ENCODE data around the gene ARID3A.

Gene ARID3A

DNA sequence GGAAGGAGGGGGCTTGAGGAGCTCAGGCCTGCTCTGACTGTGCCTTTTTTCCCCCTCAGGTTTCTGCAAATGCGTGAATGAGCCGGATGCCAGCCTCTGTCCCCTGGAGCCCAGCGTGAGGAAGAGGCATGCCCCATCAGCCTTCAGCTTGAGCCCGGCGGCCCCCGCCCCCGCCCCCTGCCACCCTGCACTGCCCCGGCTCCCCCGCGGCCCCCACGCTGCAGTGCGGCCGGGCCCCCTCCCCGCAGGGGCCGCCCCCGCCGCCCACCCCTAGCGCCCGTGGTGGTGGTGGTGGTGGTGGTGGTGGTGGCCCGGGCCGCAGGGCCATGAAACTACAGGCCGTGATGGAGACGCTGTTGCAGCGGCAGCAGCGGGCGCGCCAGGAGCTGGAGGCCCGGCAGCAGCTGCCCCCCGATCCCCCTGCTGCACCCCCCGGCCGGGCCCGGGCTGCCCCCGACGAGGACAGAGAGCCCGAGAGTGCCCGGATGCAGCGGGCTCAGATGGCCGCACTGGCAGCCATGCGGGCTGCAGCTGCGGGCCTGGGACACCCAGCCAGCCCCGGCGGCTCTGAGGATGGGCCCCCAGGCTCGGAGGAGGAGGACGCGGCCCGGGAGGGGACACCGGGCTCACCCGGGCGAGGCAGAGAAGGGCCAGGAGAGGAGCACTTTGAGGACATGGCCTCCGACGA is 3.5 kb downstream of the ARID3A start:
- no peak for DNase-seq (ENCODE audit: low read depth in 3 of 3)

DNA sequence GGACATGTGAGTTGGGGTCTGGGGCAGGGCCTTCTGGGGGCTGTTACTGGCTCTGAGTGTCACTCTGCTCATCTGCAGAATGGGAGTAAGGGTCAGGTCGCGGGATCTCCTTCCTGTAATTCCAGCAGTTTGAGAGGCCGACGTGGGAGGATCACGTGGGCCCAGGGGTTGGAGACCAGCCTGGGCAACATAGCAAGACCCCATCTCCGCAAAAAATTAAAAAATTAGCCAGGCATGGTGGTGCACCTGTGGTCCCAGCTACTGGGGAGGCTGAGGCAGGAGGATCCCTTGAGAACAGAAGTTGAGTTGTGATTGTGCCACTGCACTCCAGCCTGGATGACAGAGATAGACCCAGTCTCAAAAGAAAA is 4.0 kb downstream of the ARID3A start:
- no peak for DNase-seq (ENCODE audit: low read depth in 3 of 3)

DNA sequence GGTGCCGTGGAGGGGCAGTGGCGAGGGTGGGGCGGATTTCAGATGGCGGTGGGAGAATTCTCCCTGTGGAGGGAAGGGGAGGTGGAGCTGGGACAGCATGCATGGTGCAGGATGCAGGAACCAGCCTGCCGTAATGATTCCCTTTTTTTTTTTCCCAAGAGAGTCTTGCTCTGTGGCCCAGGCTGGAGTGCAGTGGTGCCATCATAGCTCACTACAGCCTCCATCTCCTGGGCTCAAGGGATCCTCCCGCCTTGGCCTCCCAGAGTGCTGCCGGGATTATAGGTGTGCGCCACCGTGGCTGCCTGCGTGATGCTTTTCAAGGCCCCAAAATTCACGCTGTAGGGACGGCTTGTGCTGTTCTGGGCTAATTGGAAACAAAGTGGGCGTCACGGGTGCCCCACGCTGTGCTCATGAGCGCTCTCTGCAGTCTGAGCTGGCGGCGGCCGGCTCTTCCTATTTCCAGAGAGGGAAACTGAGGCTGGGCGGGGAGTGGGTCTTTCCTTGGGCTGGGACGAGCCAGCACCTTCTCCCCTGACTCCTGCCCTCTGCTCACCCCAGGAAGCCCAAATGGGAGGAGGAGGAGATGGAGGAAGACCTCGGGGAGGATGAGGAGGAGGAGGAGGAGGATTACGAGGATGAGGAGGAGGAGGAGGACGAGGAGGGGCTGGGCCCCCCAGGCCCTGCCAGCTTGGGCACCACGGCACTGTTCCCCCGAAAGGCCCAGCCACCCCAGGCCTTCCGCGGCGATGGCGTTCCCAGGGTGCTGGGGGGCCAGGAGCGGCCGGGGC is 6.2 kb downstream of the ARID3A start:
- DNase-seq (ENCODE audit: low read depth in 3 of 3): no peak

DNA sequence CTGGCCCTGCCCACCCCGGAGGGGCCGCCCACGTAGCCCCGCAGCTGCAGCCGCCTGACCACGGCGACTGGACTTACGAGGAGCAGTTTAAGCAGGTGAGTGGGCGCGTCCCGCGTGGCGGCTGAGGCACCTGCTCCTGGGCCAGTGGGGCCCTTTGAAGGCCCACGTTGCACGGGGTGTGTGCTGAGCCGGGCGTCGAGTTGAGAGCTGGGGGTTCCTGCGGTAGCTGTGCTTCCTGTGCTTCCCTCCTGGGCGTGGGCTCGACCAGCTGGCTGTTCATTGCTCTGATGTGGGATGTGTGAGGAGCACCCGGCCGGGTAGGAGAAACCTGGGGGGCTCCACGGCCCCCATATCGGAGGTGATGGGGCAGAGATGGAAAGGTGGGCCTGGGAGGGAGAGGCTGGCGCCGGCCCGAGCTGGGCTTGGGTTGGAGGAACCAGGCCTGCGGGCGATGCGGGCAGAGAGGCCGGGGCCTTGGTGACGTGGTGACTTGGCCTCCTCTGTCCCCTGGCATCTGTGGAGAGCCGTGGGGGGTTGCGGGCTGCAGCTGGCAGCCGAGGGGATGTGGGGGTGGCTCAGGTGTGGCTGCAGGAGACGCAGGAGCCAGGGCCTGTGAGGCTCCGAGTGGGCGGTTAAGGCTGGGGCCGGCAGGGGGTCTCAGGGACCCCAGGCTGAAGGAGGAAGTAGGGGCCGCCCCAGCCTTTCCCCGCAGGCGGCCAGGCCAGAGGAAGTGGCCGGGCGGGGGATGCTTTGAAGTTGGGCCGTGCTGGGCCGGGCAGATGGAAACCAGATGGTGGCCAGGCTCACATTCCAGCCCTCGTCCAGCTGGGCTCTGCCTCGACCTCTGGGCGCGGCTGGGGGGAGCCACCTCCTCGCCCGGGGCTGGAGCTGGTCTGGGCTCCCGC is 7.1 kb downstream of the ARID3A start:
- DNase-seq (ENCODE audit: low read depth in 3 of 3): no peak

DNA sequence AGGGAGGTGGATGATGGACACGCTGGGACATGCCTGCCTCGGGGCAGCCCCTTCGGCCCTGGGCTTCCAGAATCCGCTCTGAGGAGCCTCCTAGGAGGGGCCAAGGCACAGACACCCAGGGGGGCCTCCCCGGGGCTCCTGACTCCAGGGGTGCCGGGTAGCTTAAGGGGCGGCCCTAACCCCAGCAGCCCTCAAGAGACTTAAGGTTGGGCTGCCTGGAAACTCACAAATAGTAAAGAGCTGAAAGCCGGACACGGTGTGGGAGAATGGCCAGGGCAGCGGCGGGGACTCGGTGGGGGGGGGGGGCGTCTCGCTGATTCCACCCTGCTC is 7.7 kb downstream of the ARID3A start:
- DNase-seq (ENCODE audit: low read depth in 3 of 3): no peak

DNA sequence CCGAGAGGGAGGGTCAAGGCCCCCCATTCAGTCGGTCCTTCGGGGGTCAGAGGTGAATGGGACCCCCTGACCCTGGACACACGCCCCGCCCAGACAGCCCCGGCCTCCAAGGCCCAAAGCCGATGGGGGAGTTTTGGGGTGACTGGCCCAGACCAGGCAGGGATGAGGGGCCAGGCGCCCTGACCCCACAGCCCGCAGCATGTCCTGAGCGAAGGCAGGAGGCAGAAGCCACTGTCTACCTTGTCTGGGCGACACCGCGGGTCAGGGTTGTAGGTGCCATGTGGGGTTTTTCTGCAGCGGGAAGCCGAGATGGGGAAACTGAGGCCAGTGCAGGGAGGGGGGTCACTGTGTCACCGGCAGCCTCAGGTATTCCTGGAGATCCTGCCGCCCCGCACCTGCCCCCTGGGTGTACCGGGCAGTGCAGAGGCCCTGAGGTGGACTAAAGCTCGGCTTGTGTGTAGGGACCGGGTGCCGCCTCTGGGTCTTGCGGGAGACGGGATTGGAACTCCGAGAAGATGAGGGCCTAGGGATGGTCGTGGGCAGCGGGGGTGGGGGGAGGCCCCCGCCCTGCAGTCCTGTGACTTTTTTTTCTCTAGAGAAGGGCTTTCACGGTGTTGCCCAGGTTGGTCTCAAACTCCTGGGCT is 8.5 kb downstream of the ARID3A start:
- DNase-seq (ENCODE audit: low read depth in 3 of 3): no peak

DNA sequence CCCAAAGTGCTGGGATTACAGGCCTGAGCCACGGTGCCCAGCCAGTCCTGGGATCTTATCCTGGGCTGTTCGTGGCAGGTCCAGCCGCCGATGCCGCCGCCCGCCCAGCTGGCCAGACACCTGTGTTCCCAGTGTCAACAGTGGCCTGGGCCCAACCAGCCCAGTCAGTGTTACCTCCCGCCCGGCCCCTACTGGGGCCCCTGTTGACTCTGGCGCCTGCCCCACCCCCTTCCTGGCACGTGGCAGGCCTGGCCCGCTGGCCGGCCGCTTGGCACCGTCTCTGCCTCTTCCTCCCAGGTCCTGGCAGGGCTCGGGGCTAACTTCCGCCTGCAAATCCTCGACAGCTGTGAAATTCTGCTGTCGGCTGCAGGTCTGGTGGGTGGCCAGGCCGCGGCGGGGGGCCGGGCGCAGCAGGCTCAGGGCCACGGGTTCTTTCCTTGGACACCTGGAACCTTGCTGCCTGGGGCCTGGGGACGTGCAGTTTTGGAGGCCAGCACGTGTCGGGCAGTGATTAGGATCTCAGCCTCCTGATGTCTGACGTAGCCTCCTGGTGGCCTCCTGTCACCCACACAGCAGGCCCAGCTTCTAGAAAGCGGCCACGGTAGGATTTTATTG is 9.1 kb downstream of the ARID3A start:
- no peak for DNase-seq (ENCODE audit: low read depth in 3 of 3)

DNA sequence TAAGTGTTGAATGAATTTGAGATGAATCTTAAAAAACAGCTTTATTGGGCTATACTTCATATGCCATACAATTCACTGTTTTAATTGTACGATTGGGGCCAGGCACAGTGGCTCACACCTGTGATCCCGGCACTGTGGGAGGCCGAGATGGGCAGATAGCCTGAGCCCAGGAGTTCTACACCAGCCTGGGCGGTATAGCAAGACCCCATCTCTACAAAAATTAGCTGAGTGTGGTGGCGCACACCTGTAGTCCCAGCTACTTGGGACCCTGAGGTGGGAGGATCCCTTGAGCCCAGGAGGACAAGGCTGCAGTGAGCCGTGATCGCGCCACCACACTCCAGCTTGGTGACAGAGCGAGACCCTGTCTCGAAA is 10.3 kb downstream of the ARID3A start:
- DNase-seq (ENCODE audit: low read depth in 3 of 3): no peak

DNA sequence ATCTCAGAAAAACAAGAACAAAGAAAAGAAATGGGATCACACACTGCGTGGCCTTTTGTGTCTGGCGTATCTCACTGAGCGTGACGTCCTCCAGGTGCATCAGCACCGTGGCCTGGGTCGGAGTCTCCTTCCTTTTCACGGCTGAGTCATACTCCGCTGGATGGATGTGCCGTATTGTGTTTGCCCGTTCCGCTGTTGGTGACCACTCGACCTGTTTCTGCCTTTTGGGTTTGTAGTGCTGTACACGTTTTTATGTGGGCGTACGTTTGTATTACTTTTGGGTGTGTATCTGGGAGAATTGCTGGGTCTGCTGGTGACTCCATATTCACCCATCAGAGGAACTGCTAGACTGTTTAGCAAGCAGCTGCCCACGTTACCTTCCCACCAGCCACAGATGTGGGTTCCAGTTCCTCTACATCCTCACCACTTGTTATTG is 11.4 kb downstream of the ARID3A start:
- DNase-seq (ENCODE audit: low read depth in 3 of 3): no peak

DNA sequence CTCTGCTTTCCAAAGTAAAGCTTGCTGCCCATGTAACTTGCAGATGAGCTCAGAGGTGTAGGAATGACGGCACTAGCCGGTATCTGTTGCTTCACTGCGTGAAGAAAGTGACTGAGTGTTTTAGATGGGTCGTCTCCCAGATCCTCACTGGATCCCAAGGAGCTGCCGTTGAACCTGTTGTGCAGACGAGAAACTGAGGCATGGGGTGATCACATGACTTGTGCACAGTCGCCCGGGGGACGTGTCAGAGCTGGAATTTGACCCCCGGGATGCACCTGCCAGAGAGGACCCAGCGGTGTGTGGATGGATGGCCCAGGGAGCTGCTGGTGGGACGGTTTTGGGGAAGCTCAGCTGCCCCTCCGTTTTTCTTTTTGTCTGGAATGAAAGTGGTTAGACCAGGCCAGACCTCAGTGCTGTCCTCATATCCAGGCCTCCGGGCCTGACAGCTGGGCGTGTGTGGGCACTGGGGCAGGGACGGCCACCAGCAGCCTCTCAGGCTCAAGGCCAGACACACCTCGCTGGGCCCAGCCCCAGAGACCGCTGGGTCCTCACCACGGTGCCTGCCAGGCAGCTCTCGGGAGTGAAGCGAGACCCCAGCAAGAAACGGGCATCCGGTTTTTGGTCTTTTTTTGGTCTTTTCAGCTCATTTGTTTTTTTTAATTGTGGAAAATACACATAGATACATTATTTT is 12.5 kb downstream of the ARID3A start:
- DNase-seq (ENCODE audit: low read depth in 3 of 3): no peak

DNA sequence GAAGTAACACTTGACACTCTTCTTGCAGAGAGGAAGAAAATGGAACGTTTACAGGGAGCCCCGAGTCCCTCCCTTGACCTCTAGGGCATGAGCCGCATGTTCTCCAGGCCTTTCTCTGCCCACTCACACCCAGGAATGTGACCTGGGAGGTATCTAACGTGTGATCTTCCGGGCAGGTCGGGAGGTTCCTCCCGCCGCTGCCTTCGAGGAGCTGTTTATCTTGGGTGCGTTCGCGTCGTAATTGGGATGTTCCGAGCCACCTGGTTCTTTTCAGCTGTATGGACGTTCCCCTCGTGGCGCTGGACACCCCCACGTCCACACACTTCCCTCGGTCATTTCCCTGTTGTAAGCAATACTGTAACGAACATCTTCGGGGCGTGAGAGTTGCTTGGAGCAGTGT is 13.6 kb downstream of the ARID3A start:
- DNase-seq (ENCODE audit: low read depth in 3 of 3): no peak

DNA sequence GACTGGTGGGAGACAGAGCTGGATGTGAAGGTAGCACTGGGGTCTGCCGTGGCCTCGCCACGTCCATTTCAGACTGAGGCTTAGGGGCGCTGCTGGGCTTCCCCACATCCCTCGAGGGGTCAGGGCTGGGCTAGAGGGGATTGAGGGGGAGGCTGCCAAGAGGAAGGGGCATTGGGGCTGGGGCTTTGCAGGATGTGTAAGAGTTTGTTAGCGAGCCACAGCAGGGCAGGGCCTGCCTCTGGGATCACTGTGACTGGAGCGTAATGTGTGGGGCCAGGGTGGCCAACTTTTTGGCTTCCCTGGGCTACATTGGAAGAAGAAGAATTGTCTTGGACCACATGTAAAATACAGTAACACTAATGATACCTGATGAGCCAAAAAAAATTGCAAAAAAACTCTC is 14.1 kb downstream of the ARID3A start:
- DNase-seq (ENCODE audit: low read depth in 3 of 3): no peak

DNA sequence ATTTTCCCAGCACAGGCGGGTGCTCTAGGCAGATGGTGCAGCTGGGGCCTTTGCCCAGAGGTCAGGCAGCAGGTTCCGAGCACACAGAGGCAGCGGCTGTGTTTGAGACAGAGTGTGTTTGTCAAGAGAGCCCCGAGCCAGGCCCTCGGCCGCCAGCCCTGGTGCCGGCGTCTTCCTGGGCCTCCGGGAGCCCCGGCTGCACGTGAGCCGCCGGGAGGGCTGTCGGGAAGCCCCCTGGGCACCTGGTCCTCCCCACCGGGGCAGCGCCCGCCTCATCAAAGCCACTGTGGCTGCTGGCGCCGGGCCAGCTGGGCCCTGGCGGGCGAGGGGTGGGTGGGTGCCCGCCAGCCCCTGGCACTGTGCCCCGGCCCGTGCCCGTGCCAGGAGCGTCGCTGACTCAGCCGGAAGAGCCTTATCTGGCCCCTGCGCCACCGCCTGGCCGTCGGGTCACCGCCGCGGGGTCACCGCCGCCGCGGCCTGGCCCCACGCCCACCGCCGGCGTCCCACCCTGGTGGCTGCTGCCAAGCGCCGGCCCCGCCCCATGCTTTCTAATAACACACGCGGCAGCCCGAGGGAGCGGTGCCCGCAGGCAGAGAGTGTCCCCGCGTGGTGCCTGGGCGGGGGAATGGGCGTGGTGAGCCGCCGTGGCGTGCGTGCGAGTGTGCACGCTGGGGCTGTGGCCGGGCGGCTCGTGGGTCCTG is 14.9 kb downstream of the ARID3A start:
- DNase-seq (ENCODE audit: low read depth in 3 of 3): peak in 1 of 3 donors; percentile 47

DNA sequence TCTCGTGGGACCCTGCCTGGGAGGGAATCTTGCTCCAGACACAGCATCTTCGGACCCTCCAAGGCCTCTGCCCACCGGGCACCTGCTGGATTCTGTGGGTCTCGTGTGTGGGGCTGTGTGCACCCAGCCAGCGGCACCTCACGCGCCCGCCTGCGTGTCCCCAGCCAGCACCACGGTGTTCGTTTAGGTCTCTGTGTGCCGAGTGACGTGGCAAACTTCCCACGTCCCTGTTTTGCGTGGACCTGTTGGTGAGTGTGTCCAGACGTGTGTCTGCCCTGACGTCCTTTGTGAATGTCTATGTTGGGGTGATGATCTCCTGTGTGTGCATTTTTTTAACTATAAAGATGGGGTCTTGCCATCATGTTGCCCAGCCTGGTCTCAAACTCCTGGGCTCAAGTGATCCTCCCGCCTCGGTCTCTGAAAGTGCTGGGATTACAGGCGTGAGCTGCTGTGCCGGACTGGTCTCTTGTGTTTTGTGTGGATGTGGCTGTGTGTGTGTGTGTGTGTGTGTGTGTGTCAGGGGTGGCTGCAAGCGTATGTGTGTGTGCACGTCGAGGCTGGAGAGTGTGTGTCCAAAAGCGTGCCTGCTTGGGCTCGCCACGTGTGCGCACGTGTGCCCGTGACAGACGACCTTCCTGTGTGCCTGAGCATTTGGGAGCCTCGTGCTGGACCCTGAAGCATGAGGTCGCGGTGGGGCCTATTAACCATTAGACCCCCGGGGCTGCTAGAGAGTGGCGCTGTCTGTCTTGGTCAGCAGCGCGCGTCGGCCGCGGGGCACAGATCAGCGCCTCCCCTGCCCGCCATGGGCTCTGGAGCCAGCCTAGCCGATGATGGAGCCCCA is 15.7 kb downstream of the ARID3A start:
- no peak for DNase-seq (ENCODE audit: low read depth in 3 of 3)

DNA sequence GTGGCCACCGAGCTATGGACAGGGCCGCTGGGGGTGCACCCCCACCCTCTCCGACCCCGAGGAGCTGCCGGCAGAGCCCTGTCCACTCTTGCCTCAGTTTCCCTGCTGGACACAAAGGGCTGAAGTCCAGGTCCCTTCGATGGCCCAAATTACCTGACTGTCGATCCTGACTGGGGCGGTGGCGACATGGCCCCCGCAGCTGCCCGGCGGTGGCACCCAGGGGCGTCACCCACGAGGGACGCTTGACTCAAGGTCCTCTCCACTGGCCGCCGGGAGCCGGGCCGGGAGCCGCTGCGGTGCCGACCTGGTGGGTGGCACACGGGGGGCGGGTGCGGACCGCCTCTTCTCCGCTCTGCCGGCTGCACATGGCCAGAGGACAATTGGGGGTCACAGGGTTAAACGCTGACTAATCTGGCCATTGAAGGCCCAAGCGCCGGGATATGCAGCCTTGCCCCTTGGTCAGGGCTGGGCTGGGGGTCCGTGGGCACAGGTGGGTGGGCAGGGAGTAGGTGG is 16.4 kb downstream of the ARID3A start:
- no peak for DNase-seq (ENCODE audit: low read depth in 3 of 3)

DNA sequence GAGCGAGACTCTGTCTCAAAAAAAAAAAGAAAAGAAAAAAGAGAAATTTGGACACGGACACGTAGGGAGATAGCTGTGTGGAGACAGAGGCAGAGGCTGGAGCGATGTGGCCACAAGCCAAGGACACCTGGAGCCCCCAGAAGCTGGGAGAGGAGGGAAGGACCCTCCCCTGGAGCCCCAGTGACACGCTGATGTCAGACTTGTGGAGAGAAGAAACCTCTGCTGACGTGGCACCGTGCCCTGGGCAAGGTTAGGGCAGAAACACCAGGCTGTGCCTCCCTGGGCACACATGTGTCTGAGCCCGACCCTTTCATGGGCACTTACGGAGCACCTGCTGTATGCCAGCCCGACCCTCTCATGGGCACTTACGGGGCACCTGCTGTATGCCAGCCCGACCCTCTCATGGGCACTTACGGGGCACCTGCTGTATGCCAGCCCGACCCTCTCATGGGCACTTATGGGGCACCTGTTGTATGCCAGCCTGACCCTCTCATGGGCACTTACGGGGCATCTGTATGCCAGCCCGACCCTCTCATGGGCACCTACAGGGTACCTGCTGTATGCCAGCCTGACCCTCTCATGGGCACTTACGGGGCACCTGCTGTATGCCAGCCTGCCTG is 17.8 kb downstream of the ARID3A start:
- no peak for DNase-seq (ENCODE audit: low read depth in 3 of 3)

DNA sequence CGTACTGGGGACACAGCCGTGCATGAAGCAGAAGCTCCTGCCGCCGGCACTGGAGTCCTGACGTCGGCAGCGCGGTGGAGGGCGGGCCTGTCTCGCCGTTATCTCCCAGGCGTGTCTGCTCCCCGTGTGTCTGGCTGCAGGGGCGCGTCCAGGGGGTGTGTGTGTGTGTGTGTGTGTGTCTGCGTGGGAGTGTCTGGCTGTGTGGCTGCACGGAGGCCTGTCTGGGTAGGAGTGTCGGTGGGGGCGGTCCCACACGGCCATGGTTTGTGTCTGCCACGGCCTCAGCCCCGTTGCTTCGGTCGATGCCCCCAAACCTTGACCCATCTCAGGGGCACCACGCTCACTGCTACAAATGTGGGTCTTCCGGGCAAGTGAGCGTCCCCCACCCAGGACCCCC is 18.3 kb downstream of the ARID3A start:
- DNase-seq (ENCODE audit: low read depth in 3 of 3): no peak

DNA sequence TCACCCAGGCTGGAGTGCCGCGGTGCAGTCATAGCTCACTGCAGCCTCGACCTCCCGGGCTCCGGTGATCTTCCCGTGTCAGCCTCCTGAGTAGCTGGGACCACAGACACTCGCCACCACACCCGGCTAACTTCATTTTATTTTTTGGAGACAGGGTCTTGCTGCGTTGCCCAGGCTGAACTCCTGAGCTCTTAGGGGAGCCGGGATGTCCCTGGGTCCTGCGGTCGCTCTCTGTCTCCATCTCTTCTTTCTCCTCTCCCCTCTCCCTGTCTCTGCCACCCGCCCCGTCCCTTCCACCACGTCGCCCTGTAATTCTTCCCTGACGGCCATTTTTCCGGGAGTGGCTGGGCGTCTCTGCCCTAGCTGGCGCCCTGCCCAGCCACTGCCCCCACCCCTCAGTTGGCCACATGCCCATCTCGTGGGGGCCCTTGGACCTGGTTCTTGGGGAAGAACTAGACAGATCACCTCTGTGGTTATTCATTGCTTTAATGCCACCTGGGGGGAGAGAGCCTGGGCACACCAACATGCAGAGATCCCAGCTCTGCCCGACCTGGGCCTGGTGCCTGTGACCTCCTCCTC is 18.9 kb downstream of the ARID3A start:
- no peak for DNase-seq (ENCODE audit: low read depth in 3 of 3)

All from stimulated activated CD4-positive, alpha-beta T cell treated with anti-CD3 and anti-CD28 coated beads, TNF-alpha, amount 100 ng/mL, for 48 hours (primary cell).